NCI-H1105 (cell line): Measurements from ENCODE around the gene EFNA2.
A peak's percentile ranks its signal among the peaks of the same experiment; 100 is the strongest.

ENCODE experiments used
- DNase-seq: peaks from one replicate; lab custom pipeline; 2025; lab: John Stamatoyannopoulos, UW

The EFNA2 gene

DNA sequence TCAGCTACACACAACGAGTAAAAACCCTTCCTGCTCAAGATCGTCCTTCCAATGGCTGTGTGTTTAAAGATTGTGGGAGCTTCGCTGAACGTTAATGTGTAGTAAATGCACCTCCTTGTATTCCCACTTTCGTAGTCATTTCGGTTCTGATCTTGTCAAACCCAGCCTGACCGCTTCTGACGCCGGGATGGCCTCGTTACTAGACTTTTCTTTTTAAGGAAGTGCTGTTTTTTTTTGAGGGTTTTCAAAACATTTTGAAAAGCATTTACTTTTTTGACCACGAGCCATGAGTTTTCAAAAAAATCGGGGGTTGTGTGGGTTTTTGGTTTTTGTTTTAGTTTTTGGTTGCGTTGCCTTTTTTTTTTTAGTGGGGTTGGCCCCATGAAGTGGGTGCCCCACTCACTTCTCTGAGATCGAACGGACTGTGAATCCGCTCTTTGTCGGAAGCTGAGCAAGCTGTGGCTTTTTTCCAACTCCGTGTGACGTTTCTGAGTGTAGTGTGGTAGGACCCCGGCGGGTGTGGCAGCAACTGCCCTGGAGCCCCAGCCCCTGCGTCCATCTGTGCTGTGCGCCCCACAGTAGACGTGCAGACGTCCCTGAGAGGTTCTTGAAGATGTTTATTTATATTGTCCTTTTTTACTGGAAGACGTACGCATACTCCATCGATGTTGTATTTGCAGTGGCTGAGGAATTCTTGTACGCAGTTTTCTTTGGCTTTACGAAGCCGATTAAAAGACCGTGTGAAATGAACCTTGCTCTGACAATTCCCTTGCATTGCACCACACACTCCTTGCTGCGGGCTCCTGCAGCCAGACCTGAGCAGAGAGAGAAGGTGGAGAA lies 13.0 kb upstream of the EFNA2 start:
- no peak for DNase-seq

DNA sequence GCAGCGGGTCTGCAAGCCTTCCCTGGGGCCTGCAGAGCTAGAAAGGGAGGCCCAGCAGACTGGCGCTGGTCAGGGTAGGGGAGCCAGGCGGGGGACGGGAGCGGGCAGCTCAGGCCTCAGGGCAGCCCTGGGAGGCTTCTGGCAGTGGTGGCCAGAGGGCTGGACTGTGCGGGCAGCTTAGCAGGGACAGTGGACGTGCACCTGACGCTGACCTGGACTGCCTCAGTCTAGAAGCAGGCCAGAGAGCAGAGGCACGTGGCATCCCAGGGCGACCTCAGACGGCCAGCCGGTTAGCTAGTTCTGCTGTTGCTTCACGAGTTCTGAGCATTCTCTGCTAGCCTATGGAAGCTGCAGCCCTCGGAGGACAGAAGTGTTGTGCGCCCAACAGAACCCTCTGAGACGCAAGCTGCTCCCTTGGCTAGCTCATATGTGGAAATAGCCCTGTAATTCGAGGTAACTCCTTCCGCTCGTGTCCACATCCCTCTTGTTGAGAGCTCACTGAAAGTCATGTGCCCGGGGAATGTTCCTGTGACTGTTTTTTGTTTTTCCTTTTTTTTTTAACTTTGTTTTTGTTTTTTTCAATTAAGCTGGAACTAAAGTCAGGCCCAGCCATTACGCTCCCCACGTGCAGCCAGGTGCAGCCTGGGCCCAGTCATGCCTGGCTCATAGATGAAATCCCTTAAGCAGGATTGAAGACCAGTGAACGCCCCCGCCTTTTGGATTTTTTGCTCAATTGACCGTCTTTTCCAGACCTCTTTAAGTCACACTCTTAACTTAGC lies 12.2 kb upstream of the EFNA2 start:
- DNase-seq, result no peak

DNA sequence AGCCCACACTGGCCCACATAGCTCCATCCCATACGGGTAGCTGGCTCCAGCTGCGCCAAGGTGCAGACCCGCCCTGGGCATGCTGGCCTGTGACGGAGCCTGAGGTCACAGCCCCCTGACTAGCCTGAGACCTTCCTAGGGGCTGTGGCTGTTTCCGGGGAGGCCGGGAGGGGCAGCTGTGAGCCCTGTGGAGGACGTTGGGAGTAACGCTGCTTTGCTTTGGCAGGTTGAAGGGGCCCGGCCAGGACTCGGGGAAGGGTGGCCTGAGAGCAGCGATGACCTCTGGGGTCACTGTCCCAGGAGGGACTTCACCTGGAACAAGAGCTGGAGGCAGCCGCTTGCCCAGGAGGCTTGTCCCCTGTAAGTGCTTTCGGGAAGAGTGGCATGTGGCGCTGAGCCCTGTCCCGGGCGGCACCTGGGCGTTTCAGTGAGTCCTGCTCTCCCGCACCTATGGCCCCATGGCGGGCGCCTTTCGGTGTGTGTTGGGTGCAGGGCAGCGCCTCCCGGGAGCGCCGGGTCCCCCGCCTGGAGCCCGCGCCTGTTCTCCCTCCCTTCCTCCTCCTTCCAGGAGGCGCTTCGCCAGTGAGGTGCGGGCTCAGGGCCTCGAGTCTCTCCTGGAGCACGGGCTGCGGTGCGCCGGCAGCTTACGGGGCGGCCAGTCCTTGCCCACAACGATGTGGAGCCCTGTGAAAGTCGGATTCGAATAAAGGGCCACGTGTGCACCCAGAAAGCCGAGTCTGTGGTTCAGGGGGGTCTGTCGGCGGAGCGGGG lies 11.4 kb upstream of the EFNA2 start:
- no peak for DNase-seq

DNA sequence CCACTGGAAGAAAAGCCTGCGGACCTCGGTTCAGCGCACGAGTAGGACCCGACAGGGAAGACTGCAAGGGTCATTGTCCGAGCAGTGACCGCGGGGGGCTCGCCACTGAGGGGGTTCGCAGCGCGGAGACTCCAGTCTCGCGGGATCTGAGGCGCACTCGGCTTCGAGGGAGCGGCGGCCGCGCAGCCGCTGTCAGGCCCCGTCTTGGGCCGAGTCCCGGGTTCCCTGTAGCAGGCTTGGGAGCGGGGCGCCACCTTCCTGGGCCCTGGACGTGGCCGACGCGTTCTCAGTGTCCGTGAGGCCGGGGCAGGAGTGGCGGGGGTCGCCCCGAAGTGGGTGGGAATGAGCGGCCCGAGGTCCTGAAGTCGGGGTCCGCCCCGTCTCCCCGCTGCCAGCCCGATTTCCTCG lies 10.8 kb upstream of the EFNA2 start:
- DNase-seq, result peak; percentile 60

DNA sequence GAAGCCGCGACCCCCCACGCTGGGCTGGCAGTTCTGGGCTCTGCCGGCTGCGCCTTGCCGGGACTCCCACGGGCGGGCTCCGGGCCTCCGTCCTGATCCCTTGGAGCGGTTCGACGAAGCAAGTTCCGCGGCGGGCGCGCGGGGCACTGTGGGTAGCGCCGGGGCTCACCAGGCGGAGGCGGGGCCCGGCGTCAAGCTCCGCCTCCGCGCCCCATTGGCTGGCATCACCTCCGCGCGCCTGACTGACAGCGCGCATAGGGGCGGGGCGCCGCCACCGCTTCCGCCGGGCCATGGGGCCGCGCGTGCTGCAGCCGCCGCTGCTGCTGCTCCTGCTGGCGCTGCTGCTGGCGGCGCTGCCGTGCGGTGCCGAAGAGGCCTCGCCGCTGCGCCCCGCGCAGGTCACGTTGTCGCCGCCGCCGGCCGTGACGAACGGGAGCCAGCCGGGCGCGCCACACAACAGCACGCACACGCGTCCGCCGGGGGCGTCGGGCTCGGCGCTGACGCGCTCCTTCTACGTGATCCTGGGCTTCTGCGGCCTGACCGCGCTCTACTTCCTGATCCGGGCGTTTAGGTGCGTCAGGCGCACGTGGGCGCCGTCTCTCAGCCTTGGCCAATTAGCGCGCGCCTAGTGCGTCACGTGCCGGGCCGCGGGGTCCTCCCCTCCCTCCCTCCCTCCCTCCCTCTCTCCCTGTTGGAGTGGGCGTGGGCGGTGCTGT lies 10.3 kb upstream of the EFNA2 start, which contains the start of gene FAM174C:
FAM174C (plus strand) TSS at position 271 of the 716 bp plus-strand sequence; CDS start at position 291, 20 bp downstream.
- peak; percentile 98 for DNase-seq

DNA sequence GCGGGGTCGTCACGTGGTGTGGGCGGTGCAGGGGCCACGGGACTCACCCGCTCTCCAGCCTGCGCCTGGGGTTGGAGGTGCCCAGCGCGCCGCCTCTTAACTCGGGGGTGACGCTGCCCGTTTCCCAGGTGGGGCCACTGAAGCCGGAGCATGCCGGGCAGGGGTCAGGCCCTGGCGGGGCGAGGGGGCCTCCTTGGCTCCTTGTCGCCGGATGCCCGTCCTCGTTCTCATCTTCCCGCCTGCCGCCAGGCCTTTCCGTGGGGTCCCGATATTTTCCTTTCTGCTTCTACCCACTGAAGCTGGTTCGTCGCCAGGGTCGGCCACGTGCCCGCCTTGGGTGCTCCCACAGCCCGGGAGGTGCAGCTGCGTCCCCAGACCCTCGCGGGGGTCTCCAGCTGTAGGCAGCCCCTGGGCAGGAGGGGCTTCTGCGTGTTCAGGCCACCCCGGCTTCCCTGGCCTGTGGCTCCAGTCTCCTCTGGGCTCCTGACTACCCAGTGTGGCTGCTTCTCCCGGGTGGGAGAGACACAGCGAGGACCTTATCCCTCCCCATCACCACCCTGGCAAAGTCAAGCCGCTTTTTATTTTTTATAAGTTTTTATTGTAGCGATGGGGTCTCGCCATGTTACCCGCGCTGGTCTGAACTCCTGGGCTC lies 9.6 kb upstream of the EFNA2 start:
- DNase-seq, result no peak

DNA sequence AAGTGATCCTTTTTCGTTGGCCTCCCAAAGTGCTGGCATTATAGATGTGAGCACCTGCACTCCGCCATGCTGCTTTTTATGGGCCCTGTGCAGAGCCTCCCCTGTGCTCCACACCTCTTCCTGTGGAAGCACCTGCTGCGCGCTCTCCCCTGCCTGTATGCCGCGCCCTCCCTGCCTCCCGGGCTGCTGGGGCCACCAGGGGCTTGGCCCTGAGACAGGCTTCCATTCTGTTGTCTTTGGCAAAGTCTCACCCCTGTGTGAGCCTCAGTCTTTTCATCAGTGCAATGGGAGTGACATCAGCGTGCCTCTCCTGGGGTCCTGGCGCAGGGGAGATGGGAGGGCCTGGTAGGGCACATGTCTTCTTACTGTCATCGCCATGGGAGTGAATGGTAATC lies 9.0 kb upstream of the EFNA2 start:
- DNase-seq, result no peak

DNA sequence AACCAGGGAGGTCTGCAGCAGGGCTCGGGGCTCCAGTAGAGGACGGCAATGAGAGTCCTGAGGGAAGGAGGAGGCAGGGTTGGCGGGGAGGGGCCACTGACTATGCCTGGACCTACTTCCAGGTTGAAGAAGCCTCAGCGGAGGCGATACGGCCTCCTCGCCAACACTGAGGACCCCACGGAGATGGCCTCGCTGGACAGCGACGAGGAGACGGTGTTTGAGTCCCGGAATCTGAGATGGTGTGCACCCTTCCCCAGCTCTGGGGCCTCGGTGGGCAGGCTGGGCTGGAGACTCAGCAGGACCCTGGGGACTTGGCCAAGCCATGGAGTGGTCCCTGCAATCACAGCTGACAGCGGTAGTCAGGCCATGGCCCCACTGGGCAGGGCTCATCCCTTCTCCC lies 8.6 kb upstream of the EFNA2 start:
- no peak for DNase-seq

DNA sequence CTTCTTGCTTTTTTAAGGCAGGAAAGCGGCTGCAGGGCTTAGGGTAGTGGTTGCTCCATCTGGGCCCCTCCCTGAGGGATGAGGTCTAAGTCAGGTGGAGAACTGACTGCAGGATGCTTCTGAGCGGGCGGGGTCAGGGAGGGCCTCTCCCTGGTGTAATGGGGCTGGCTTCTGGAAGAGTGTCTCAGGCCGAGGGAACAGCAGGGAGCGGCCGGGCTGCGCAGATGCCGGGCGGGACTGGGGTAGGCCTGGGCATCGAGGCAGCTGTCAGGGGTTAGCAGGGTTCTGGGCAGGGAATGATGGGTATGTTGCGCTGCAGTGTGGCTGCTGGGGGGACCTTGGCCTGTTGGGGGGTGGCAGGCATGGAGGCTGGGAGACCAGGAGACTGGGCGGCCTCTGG lies 7.6 kb upstream of the EFNA2 start:
- DNase-seq, result no peak

DNA sequence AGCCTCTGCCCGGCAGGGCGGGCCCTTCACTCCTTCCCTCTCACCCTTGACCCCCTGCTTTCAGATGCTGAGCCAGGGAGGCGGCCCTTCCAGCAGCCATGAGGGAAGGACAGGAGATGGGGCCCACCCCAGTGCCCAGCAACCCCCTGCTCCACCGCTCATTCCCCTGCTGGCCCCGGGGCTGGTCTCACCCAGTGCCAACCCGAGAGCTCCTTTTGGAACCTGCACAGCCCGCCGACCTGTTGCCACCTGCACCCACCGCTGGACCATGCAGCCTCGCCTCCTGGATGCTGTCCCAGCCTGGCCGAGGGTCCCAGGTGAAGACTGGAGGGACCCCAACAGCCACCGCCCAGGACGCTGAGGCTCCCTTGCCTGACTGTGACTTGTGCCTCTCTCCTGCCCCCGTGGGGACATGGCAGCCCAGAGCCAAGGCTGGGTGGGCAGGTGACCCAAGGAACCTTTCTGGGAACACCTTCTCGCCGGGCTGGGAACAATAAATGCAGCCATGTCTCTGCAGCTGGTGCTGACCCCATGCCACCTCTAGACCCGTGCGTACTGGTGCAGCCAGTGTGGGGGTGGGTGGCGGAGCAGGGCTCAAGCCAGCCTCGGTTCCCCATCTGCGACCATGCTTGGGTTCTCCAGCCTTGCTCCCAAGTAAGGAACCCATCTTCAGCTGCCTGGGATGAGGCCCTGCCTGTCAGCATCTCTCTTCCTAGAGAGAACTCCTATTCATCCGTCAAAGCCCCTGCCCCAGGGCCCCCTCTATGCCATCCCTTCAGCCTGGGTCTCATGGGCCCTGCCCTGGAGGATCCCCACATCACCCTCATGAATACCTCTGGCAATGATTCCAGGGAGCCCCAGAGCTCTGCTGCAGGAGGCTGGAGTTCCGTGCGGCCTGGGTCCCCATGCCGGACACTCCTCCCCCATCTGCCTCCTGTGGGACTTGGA lies 6.7 kb upstream of the EFNA2 start:
- DNase-seq, result no peak

DNA sequence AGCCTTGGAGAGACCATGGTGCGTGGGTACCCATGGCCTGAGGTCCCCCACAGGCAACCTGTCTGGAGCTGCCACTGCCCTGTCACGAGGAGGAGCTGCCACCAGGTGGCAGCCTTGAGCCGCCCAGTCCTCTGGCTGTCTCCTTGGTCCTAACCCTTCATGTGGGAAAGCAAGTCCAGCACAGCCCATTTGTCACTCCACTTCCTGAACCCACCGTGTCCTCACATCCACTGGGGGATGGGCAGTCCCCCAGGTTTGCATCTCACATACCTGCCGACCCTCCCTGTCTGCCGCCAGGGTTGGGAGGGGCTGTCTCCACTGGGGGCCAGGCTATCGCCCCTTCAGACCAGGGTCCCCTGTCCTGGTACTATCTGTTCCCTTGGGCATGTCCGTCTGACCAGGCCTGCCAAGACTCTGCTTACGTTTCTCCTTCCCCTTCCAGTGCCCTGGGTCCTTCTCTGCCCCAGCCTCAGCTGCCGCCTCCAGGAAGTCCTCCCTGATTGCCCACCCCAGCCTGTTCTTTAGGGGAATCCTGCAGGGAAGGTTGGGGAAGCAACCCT lies 5.8 kb upstream of the EFNA2 start:
- DNase-seq, result peak; percentile 59

DNA sequence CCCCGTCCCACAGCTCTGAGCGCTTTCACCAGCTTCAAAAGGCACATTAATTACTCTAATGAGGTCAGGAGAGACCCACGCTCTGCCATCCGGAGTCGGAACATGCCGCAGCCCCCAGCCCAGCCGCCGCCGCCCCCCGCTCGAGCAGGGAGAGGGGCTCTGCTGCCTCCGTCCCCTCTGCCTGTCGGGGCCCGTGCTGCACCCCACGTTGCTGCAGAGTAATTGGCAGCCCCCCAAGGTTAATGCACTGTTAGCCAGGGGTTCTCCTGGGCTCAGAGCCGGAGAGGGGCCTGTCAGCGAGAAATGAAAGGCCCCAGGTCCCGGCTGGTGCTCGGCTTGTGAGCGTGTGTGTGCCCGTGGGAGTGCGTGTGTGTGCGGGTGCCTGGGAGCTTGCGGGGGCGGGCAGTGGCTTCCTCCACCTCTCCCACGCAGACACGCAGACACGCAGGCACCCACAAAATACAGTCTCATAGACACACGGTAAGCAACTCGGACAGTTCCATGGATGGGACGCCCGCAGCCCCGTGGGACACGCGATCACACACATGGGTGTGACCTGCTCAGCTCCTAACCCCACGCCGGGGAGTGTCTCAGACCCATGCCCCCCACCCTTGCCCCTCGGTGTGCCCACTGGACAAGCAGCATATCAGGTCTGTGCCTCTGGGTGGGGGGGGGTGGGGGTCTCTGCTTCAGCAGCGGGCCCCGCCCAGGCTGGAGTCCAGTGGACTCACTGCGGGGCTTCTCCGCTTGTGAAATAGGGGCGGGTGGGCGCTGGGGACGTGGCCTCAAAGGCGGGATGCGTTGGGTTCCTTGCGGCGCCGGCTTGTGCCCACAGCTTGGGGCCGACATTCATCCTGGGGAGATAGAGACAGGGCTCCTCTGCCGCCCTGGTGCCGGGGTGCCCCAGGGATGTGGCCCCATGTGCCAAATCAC lies 4.8 kb upstream of the EFNA2 start:
- DNase-seq, result no peak

DNA sequence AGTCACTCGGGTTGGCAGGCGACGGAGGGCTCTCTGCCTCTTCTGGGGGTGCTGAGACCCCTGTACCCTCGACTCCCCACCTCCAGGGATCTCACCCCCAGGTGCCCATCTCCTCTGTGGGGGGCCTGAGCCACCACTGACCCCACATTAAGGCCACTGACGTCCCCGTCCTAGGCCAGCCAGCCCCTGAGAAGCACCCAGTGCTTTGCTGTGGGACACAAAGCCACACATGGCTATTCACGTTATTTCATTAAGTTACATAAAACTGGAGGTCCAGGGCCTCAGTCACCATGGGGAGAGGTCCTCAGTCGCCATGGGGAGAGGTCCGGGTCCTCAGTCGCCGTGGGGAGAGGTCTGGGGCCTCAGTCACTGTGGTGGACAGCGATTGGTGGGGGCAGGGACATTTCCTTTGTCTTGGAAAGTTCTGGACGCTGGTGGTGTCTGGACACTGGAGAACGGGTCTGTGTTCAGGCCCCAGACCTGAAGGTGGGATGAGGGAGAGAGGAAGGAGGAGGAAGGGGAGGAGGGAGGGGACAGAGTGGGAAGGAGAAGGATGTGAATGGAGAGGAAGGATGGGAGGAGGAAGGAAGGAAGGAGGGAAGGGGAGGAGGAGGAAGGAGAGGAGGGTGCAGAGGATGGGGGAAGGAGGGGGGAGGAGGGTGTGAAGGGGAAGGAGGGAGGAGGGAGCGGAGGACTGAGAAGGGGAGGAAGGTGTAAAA lies 3.9 kb upstream of the EFNA2 start:
- DNase-seq, result no peak

DNA sequence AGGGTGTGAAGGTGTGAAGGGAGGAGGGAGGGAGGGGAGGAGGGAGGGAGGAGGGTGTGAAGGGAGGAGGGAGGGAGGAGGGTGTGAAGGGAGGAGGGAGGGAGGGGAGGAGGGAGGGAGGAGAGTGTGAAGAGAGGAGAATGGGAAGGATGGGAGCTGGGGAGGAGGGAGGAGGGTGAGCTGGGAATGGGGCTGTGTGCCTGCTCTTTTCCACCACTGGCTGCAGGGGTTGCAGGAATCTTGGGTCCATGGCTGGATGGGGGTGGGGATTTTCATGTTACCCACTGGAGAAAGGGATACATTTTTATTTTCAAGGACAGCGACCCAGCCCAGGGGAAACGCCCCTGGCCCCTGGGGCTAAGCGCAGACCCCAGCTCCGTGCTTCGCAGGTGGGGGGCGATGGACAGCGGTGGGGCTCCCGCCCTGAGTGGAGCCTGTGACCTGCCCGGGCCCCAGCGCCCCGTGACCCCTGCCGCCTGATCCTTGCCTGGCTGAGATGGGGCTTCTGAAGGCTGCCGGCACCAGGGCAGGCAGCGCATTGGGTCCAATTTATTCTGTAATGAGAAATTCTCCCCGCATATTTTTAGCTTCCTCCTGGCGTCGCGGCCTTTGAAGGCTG lies 3.0 kb upstream of the EFNA2 start:
- DNase-seq, result no peak

DNA sequence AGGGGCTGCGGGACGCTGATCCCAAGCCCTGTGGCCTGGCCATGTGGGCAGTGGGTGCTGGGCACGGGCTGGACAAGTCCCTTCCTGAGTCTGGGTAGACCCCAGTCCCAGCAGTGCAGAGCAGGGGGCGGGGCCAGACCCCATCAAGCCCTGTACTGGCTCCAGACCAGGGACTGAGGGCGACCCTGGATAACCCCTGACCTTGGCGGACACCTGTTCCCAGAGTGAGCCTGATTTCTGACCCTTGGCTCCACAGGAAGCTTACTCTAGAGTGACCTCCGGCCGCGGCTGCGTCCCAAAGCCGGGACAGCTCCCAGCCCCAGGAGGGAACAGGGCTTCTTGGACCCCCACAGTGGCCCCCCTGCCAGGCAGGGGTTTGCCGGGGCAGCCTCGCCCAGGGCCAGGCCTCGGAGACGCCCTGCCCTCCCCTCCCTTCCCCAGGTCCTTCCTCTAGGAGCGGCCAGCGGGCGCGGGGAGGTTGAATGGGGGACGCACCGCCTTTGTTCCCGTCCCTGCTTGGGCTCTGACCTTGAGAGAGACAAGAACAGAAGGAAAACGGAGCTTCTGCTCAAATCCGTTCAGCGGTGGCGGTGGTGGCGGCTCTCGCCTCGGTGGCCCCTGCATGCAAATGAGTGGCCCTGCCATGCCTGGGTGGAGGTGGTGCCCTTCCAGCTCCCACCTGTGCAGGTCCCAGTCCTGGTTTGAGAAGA lies 2.3 kb upstream of the EFNA2 start:
- no peak for DNase-seq

DNA sequence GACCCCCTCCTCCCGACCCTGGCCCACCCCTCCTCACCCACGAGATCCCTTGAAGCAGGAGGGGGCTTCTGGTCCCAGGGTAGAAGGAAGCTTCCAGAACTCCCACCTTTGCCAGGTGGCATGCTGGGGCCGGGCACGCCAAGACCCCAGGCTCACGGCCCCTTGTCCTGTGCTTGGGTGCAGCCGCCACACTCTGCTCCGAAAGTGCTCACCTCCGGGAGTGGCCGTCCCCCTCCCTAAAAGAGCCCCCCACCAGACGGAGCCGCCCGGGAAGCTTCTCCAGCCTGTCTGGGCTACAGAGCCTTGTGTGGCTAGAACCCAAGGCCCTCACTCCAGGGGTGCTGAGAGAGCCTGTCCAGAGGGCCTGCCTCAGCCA lies 1.8 kb upstream of the EFNA2 start:
- no peak for DNase-seq
